ENCODE results near the gene GPR173.

DNA sequence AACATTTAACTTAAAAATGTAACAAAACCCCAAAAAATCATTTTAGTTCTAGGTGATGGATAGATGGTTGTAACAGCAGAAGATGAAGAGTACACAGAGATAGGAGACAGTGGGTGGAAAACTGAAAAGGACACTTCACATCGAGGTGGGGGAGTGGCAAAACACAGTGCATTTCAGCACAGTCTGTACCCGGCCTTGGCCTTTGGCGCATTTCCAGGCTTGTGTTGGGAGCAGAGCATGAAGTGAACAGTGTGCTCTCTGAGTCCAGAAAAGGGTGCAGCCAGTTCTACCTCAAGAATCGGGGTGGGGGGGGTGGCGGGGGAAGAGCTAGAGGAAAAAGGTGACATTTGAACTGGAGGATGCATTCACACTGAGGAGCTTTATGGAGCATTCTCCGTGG lies 37.9 kb downstream of the GPR173 start:
- TF ChIP-seq, protein P1, sequence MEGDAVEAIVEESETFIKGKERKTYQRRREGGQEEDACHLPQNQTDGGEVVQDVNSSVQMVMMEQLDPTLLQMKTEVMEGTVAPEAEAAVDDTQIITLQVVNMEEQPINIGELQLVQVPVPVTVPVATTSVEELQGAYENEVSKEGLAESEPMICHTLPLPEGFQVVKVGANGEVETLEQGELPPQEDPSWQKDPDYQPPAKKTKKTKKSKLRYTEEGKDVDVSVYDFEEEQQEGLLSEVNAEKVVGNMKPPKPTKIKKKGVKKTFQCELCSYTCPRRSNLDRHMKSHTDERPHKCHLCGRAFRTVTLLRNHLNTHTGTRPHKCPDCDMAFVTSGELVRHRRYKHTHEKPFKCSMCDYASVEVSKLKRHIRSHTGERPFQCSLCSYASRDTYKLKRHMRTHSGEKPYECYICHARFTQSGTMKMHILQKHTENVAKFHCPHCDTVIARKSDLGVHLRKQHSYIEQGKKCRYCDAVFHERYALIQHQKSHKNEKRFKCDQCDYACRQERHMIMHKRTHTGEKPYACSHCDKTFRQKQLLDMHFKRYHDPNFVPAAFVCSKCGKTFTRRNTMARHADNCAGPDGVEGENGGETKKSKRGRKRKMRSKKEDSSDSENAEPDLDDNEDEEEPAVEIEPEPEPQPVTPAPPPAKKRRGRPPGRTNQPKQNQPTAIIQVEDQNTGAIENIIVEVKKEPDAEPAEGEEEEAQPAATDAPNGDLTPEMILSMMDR (IDR thresholded peaks at IDR 0.05; ENCODE audit: poor library complexity), result no peak
- TF ChIP-seq EZH2 (IDR thresholded peaks at IDR 0.05; ENCODE audit: borderline replicate concordance), result no peak
- no peak for TF ChIP-seq EZH2phosphoT487 (IDR thresholded peaks at IDR 0.05; ENCODE audit: low read depth, severe bottlenecking, unreplicated experiment)
